ENCODE data around the gene C16orf87.

The C16orf87 gene

DNA sequence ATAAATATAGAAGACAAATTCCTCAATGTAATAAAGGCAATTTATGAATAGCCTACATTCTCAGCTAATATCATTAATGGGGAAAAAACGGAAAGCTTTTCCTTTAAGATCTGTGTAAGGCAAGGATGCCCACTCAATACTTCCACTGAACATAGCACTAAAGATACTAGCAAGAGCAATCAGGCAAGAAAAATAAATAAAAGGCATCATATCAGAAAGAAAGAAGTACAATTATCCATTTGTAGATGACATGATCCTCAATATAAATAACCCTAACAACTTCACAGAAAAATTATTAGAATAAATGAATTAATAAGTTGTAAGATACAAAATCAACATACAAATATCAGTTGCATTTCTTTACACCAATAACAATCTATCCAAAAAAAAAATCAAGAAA lies 37.1 kb downstream of the C16orf87 start:
- TF ChIP-seq, protein P1, sequence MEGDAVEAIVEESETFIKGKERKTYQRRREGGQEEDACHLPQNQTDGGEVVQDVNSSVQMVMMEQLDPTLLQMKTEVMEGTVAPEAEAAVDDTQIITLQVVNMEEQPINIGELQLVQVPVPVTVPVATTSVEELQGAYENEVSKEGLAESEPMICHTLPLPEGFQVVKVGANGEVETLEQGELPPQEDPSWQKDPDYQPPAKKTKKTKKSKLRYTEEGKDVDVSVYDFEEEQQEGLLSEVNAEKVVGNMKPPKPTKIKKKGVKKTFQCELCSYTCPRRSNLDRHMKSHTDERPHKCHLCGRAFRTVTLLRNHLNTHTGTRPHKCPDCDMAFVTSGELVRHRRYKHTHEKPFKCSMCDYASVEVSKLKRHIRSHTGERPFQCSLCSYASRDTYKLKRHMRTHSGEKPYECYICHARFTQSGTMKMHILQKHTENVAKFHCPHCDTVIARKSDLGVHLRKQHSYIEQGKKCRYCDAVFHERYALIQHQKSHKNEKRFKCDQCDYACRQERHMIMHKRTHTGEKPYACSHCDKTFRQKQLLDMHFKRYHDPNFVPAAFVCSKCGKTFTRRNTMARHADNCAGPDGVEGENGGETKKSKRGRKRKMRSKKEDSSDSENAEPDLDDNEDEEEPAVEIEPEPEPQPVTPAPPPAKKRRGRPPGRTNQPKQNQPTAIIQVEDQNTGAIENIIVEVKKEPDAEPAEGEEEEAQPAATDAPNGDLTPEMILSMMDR (IDR thresholded peaks at IDR 0.05), result no peak
- Histone ChIP-seq H3K27me3 (no peaks in the 10 kb centered on the region), H3K27ac (no peak overlapping the region), H3K4me3 (ENCODE audit: low read depth in 1 of 2, low read length in 1 of 2) (no peak overlapping the region), H3K36me3 (no peaks in the 10 kb centered on the region), H3K4me1 (ENCODE audit: control insufficient read depth in 1 of 2, insufficient read depth in 1 of 2, low read depth in 1 of 2, low read length in 1 of 2) (peaks cover 9 to 12% of the 10 kb centered on the region in 2 experiments), H3K9me3 (no peaks in the 10 kb centered on the region)

- H3K36me3 ChIP-seq, result no peaks in the 10 kb centered on the region
- no peaks in the 10 kb centered on the region for H3K9me3 ChIP-seq
- TF ChIP-seq, protein P1 (IDR thresholded peaks at IDR 0.05), result no peak
- no peak overlapping the region for H3K27ac ChIP-seq
- peak overlapping the region in 1 of 2 experiments; percentile 60 for H3K4me3 ChIP-seq (ENCODE audit: low read depth in 1 of 2, low read length in 1 of 2)
- peaks cover 9 to 12% of the 10 kb centered on the region in 2 experiments for H3K4me1 ChIP-seq (ENCODE audit: control insufficient read depth in 1 of 2, insufficient read depth in 1 of 2, low read depth in 1 of 2, low read length in 1 of 2)
- no peaks in the 10 kb centered on the region for H3K27me3 ChIP-seq
Measured at GRCh38 chr16:46790599-46791270, 40.2 kb downstream of the C16orf87 start.

GRCh38 chr16:46789499-46790414 lies 41.2 kb downstream of the C16orf87 start:
- H3K27ac ChIP-seq, result peak overlapping the region; percentile 33
- H3K27me3 ChIP-seq, result no peaks in the 10 kb centered on the region
- peak overlapping the region; percentile 60 to 76 for H3K4me3 ChIP-seq (ENCODE audit: low read depth in 1 of 2, low read length in 1 of 2)
- TF ChIP-seq, protein P1 (IDR thresholded peaks at IDR 0.05), result no peak
- H3K36me3 ChIP-seq, result no peaks in the 10 kb centered on the region
- peaks cover 9 to 12% of the 10 kb centered on the region in 2 experiments for H3K4me1 ChIP-seq (ENCODE audit: control insufficient read depth in 1 of 2, insufficient read depth in 1 of 2, low read depth in 1 of 2, low read length in 1 of 2)
- H3K9me3 ChIP-seq, result no peaks in the 10 kb centered on the region

GRCh38 chr16:46788891-46789474 lies 42.0 kb downstream of the C16orf87 start:
- H3K36me3 ChIP-seq, result no peaks in the 10 kb centered on the region
- H3K27me3 ChIP-seq, result no peaks in the 10 kb centered on the region
- H3K4me1 ChIP-seq (ENCODE audit: control insufficient read depth in 1 of 2, insufficient read depth in 1 of 2, low read depth in 1 of 2, low read length in 1 of 2), result peaks cover 9 to 12% of the 10 kb centered on the region in 2 experiments
- no peaks in the 10 kb centered on the region for H3K9me3 ChIP-seq
- no peak overlapping the region for H3K4me3 ChIP-seq (ENCODE audit: low read depth in 1 of 2, low read length in 1 of 2)
- TF ChIP-seq, protein P1 (IDR thresholded peaks at IDR 0.05), result no peak
- H3K27ac ChIP-seq, result no peak overlapping the region

GRCh38 chr16:46787909-46788308 lies 43.1 kb downstream of the C16orf87 start:
- TF ChIP-seq, protein P1 (IDR thresholded peaks at IDR 0.05), result no peak
- no peaks in the 10 kb centered on the region for H3K36me3 ChIP-seq
- no peaks in the 10 kb centered on the region for H3K27me3 ChIP-seq
- no peak overlapping the region for H3K27ac ChIP-seq
- H3K4me1 ChIP-seq (ENCODE audit: control insufficient read depth in 1 of 2, insufficient read depth in 1 of 2, low read depth in 1 of 2, low read length in 1 of 2), result peaks cover 9 to 12% of the 10 kb centered on the region in 2 experiments
- H3K9me3 ChIP-seq, result no peaks in the 10 kb centered on the region
- no peak overlapping the region for H3K4me3 ChIP-seq (ENCODE audit: low read depth in 1 of 2, low read length in 1 of 2)

Measured in neutrophil (primary cell).